Measurements from ENCODE around the gene PLRG1. TPM values are rescaled to one million over a fixed set of nuclear protein-coding genes. Genes with fewer than 3 reads are reported as not detected.

The PLRG1 gene
- total RNA-seq, 1 donor from 2014 or later, result 99.9 TPM

Other genes with a start within 250 kb of the PLRG1 start
- under 0.01 TPM in 1 of 2 replicates, not detected in the other for gene DCHS2, start 58.6 kb downstream of the PLRG1 start, total RNA-seq
- gene FGB, start 12.6 kb upstream of the PLRG1 start, total RNA-seq, result 0.69 and 14.3 TPM in 2 replicates
- gene FGA, start 40.3 kb upstream of the PLRG1 start, total RNA-seq, result 0.17 and 7.0 TPM in 2 replicates
- 0.20 TPM in 1 of 2 replicates, not detected in the other for gene FGG, start 62.3 kb upstream of the PLRG1 start, total RNA-seq
- gene LRAT, start 193.6 kb upstream of the PLRG1 start, total RNA-seq, result 0.17 and 3.2 TPM in 2 replicates
- gene RBM46, start 230.9 kb upstream of the PLRG1 start, total RNA-seq, result 0.30 and 0.52 TPM in 2 replicates